DND-41 (cell line): ENCODE results near the gene ITM2B.
A peak's percentile ranks its signal among the peaks of the same experiment; 100 is the strongest.

Experiments
- ATAC-seq: fragments of 200-7000 bp; cut with Tn5 transposase; 3 replicates; pipeline ENCODE4 v1.9.1; 2021; ENCODE audit warnings: low read depth; ENCODE audit not compliant: insufficient read depth
- DNase-seq: peaks from one replicate; pipeline ENCODE4 v3.0.0-alpha.2; 2020
- H2AFZ ChIP-seq: 2 replicates; pipeline ENCODE4 v1.6.0; 2012; ENCODE audit warnings: low read depth, low read length
- H3K27ac ChIP-seq: 2 replicates; pipeline ENCODE4 v1.5.1; 2012; ENCODE audit warnings: low read length, inconsistent platforms
- H3K27me3 ChIP-seq: fragments of 200-600 bp; sonication (generic); 2 replicates; pipeline ENCODE4 v1.6.0; 2012; ENCODE audit warnings: low read length, mild to moderate bottlenecking, inconsistent platforms; ENCODE audit not compliant: insufficient read depth, poor library complexity
- H3K36me3 ChIP-seq: 2 replicates; pipeline ENCODE4 v1.5.1; 2012; ENCODE audit warnings: low read length, inconsistent platforms; ENCODE audit not compliant: insufficient read depth
- H3K4me1 ChIP-seq: 2 replicates; pipeline ENCODE4 v1.5.1; 2012; ENCODE audit warnings: mild to moderate bottlenecking, low read length; ENCODE audit not compliant: insufficient read depth
- H3K4me2 ChIP-seq: 2 replicates; pipeline ENCODE4 v1.6.0; 2012; ENCODE audit warnings: mild to moderate bottlenecking, moderate library complexity, low read length, inconsistent platforms; ENCODE audit not compliant: insufficient read depth
- H3K4me3 ChIP-seq, 2 experiments: fragments of 200-600 bp in 1 of 2; shearing (Covaris generic) in 1 of 2; 2 replicates each; pipeline ENCODE4 v1.5.1; 2012 to 2016; ENCODE audit warnings: inconsistent platforms in 2 of 2, low read length in 2 of 2, mild to moderate bottlenecking in 2 of 2, low read depth in 1 of 2, moderate library complexity in 1 of 2
- H3K79me2 ChIP-seq: 2 replicates; pipeline ENCODE4 v1.6.0; 2012; ENCODE audit warnings: low read length, inconsistent platforms; ENCODE audit not compliant: insufficient read depth
- H3K9ac ChIP-seq: 2 replicates; pipeline ENCODE4 v1.6.0; 2012; ENCODE audit warnings: low read depth, mild to moderate bottlenecking, inconsistent platforms, low read length, moderate library complexity
- H3K9me3 ChIP-seq: 2 replicates; pipeline ENCODE4 v1.5.1; 2012; ENCODE audit warnings: low read length, moderate library complexity, mild to moderate bottlenecking, inconsistent platforms; ENCODE audit not compliant: insufficient read depth, severe bottlenecking
- H4K20me1 ChIP-seq: 2 replicates; pipeline ENCODE4 v1.6.0; 2012; ENCODE audit warnings: low read length; ENCODE audit not compliant: insufficient read depth
- EZH2 ChIP-seq: IDR thresholded peaks from 3 replicates; pipeline ENCODE4 v1.6.1; 2012; ENCODE audit warnings: borderline replicate concordance, low read depth, mild to moderate bottlenecking, moderate library complexity, low read length, inconsistent platforms; ENCODE audit not compliant: severe bottlenecking
- TF ChIP-seq, protein P1 (sequence below): IDR thresholded peaks from 2 replicates; pipeline ENCODE4 v1.5.1; 2012; ENCODE audit warnings: borderline replicate concordance, low read length, moderate library complexity, mild to moderate bottlenecking; ENCODE audit not compliant: poor library complexity, severe bottlenecking; ENCODE audit errors: extremely low read depth

ITM2B gene

DNA sequence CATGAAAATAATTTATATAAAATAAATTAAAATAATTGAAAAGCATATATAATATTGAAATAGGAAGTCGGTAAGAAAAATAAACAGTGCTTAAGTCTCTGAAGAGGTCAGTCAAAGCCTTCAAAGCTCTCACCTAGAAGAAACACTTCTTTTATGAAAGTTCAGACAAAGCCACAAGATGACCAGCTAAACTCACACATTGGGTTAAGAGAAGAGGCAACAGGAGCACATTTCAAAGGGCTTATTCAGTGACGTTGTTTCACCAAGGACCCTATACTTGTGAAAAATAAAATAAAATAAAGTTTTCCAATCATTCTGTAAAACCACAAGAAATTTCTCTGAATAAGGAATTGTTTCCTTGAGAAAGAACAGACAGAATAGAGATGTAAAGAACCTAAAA is 2.5 kb upstream of the ITM2B start:
- Histone ChIP-seq H3K4me3 (no peak overlapping the region), H3K36me3 (peaks cover 8% of the 10 kb centered on the region; the same call in 1 of the 2 replicates), H3K4me2 (no peak overlapping the region), H4K20me1 (no peaks in the 10 kb centered on the region), H2AFZ (no peak overlapping the region), H3K79me2 (peaks cover 29% of the 10 kb centered on the region), H3K9ac (no peak overlapping the region), H3K27ac (no peak overlapping the region), H3K4me1 (peaks cover 25% of the 10 kb centered on the region), H3K9me3 (no peaks in the 10 kb centered on the region), H3K27me3 (no peaks in the 10 kb centered on the region)
- no peak for ATAC-seq
- no peak for DNase-seq
- no peak for TF ChIP-seq EZH2
- TF ChIP-seq, protein P1, sequence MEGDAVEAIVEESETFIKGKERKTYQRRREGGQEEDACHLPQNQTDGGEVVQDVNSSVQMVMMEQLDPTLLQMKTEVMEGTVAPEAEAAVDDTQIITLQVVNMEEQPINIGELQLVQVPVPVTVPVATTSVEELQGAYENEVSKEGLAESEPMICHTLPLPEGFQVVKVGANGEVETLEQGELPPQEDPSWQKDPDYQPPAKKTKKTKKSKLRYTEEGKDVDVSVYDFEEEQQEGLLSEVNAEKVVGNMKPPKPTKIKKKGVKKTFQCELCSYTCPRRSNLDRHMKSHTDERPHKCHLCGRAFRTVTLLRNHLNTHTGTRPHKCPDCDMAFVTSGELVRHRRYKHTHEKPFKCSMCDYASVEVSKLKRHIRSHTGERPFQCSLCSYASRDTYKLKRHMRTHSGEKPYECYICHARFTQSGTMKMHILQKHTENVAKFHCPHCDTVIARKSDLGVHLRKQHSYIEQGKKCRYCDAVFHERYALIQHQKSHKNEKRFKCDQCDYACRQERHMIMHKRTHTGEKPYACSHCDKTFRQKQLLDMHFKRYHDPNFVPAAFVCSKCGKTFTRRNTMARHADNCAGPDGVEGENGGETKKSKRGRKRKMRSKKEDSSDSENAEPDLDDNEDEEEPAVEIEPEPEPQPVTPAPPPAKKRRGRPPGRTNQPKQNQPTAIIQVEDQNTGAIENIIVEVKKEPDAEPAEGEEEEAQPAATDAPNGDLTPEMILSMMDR: no peak

DNA sequence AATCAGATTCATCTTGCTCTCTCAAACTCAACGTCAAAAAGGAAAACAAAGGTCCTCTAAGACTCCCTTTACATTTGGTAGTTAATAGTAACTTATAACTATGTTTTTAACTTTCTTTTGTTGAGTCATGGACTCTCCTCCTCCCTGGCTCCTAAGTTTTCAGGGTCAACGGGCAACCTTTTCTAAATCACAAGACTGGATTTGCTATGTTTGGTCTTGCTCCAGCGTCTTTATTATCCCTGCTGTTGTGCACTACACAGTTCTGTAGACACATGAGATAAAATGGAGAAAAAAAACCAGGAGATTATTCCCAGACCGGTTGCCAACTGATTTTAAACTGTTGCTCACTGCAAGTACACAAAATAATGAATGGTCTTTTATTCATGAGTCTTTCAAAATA is 1.9 kb upstream of the ITM2B start:
- Histone ChIP-seq H3K27me3 (no peaks in the 10 kb centered on the region), H3K4me2 (no peak overlapping the region), H4K20me1 (0 out of 2 replicates have a peak, but pooled peaks cover 5% of the 10 kb centered on the region), H3K9ac (no peak overlapping the region), H3K4me3 (no peak overlapping the region), H2AFZ (no peak overlapping the region), H3K4me1 (peaks cover 30% of the 10 kb centered on the region), H3K9me3 (no peaks in the 10 kb centered on the region), H3K27ac (no peak overlapping the region), H3K79me2 (peaks cover 35% of the 10 kb centered on the region), H3K36me3 (peaks cover 12% of the 10 kb centered on the region)
- DNase-seq: no peak
- no peak for ATAC-seq
- TF ChIP-seq, protein P1: no peak
- TF ChIP-seq EZH2: no peak

DNA sequence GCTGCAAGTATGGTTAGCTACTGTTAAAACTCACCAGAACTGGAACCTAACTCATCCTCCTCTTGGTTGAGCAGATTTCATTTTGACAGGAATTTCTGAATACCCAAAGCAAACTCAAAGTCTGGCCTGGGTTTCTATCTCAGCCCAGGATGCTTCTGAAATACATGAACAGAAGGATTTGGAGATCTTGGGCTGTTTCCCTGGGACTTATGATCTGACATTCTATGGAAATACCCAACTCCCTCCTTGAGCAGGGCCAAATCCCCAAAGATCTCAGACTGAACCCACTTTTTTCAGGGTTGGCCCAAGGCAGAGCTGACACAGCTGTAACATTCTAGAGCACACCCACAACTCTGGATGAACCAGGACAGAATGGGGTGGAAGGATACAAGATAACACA is 1.1 kb upstream of the ITM2B start:
- H3K9ac ChIP-seq: no peak overlapping the region
- H3K4me1 ChIP-seq: peaks cover 39% of the 10 kb centered on the region
- H3K4me3 ChIP-seq: no peak overlapping the region
- H3K36me3 ChIP-seq: peaks cover 16% of the 10 kb centered on the region
- TF ChIP-seq, protein P1: no peak
- TF ChIP-seq EZH2: no peak
- ATAC-seq (no peak), DNase-seq (no peak)
- peaks cover 43% of the 10 kb centered on the region for H3K79me2 ChIP-seq
- no peaks in the 10 kb centered on the region for H3K9me3 ChIP-seq
- no peak overlapping the region for H2AFZ ChIP-seq
- H3K27ac ChIP-seq: no peak overlapping the region
- H3K27me3 ChIP-seq: no peaks in the 10 kb centered on the region
- peaks cover 12% of the 10 kb centered on the region for H4K20me1 ChIP-seq
- peak overlapping the region; percentile 93 for H3K4me2 ChIP-seq
